GM12891 (cell line): Measurements from ENCODE around the gene HOXC4.
A peak's percentile ranks its signal among the peaks of the same experiment; 100 is the strongest.

Experiments used
- DNase-seq: peaks from one replicate; pipeline ENCODE4 v3.0.0; 2011; ENCODE audit warnings: low spot score; ENCODE audit not compliant: insufficient read length
- FAIRE-seq: peaks from 2 replicates; lab custom pipeline; 2011; peaks lifted over from hg19 to GRCh38; lab: Jason Lieb, UNC
- PAX5 ChIP-seq: IDR thresholded peaks from 2 replicates; pipeline ENCODE4 v1.6.1; 2011; ENCODE audit warnings: low read length, moderate library complexity, mild to moderate bottlenecking; ENCODE audit not compliant: insufficient read depth, severe bottlenecking
- POLR2A ChIP-seq: IDR thresholded peaks from 2 replicates; pipeline ENCODE4 v1.6.1; 2011; ENCODE audit warnings: low read depth, low read length, control low read depth
- POLR2AphosphoS5 ChIP-seq: IDR thresholded peaks from 2 replicates; pipeline ENCODE4 v1.6.1; 2011; ENCODE audit warnings: low read depth, low read length, control low read depth
- POU2F2 ChIP-seq: IDR thresholded peaks from 2 replicates; pipeline ENCODE4 v1.6.1; 2011; ENCODE audit warnings: low read depth, mild to moderate bottlenecking, control low read depth, low read length, moderate library complexity
- SPI1 ChIP-seq: IDR thresholded peaks from 2 replicates; pipeline ENCODE4 v1.6.1; 2011; ENCODE audit warnings: low read depth, low read length, control low read depth
- TAF1 ChIP-seq: IDR thresholded peaks from 2 replicates; pipeline ENCODE4 v1.6.1; 2011; ENCODE audit warnings: low read depth, low read length, control low read depth

The HOXC4 gene

DNA sequence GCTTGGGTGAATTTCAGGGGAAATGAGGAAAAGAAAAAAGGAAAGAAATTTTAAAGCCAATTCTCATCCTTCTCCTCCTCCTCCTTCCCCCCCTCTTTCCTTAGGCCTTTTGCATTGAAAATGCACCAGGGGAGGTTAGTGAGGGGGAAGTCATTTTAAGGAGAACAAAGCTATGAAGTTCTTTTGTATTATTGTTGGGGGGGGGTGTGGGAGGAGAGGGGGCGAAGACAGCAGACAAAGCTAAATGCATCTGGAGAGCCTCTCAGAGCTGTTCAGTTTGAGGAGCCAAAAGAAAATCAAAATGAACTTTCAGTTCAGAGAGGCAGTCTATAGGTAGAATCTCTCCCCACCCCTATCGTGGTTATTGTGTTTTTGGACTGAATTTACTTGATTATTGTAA, 1.9 kb downstream of the HOXC4 start:
- TF ChIP-seq POLR2AphosphoS5 (no peak), POU2F2 (no peak), SPI1 (no peak), POLR2A (no peak), PAX5 (no peak), TAF1 (no peak)
- DNase-seq: no peak
- no peak for FAIRE-seq

GRCh38 chr12:54056110-54056509, 2.5 kb downstream of the HOXC4 start:
- no peak for TF ChIP-seq PAX5
- TF ChIP-seq POLR2A: no peak
- no peak for TF ChIP-seq SPI1
- TF ChIP-seq POLR2AphosphoS5: no peak
- no peak for TF ChIP-seq TAF1
- no peak for TF ChIP-seq POU2F2
- DNase-seq: no peak
- FAIRE-seq: no peak

DNA sequence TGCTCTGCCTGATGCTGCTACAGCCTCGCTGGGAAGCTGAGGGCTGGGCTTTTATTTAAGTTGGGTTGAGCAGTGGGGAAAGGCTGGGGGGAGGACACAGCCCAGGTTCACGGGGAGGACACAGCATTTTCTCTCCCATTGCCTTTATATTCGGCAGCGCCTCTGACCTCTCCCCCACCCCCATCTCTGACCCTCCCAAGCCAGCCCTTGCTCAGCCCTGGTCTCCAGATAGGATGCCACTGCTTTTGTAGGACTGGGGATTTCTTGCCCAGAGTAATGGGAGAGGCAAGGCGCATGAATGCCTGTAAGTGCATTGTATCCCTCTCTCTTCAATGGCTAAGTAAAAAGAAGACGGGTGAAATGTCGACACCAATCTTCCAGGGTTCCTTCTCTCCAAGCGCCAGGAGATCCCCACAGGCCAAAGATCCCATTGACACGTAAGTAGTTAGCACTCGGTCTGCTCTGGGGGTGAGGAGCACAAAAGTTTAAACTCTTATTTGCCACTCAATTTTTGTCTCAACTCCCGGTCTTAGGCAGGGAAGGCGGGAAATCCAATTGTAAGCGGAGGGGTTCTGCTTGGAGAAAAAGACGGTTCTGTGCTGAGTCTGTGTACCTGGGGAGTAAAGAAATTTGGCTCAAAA, 4.6 kb downstream of the HOXC4 start:
- no peak for DNase-seq
- no peak for FAIRE-seq
- TF ChIP-seq POLR2A: no peak
- TF ChIP-seq PAX5: no peak

GRCh38 chr12:54059668-54060067, 6.0 kb downstream of the HOXC4 start:
- no peak for DNase-seq
- FAIRE-seq: no peak
- TF ChIP-seq POU2F2: no peak
- TF ChIP-seq SPI1: no peak
- no peak for TF ChIP-seq TAF1
- TF ChIP-seq POLR2AphosphoS5: no peak
- no peak for TF ChIP-seq POLR2A
- TF ChIP-seq PAX5: no peak

GRCh38 chr12:54060174-54060974, 6.7 kb downstream of the HOXC4 start:
- FAIRE-seq: no peak
- no peak for DNase-seq
- TF ChIP-seq SPI1 (no peak), PAX5 (no peak), POLR2A (no peak), POLR2AphosphoS5 (no peak), POU2F2 (no peak)

- TF ChIP-seq TAF1 (no peak), POLR2A (no peak), SPI1 (no peak), POLR2AphosphoS5 (no peak), PAX5 (no peak), POU2F2 (no peak)
- FAIRE-seq: no peak
- no peak for DNase-seq
These were observed 7.5 kb downstream of the HOXC4 start for GRCh38 chr12:54060975-54061778.

GRCh38 chr12:54065677-54066076, 12.0 kb downstream of the HOXC4 start:
- TF ChIP-seq PAX5 (no peak), POLR2A (no peak), POLR2AphosphoS5 (no peak), TAF1 (no peak), SPI1 (no peak), POU2F2 (no peak)
- FAIRE-seq (no peak), DNase-seq (no peak)

- 0 out of 2 replicates have a peak, but pooled peaks have one; percentile 3 for TF ChIP-seq SPI1
- no peak for TF ChIP-seq TAF1
- FAIRE-seq (no peak), DNase-seq (no peak)
These were observed 12.8 kb downstream of the HOXC4 start for GRCh38 chr12:54066408-54066807.

DNA sequence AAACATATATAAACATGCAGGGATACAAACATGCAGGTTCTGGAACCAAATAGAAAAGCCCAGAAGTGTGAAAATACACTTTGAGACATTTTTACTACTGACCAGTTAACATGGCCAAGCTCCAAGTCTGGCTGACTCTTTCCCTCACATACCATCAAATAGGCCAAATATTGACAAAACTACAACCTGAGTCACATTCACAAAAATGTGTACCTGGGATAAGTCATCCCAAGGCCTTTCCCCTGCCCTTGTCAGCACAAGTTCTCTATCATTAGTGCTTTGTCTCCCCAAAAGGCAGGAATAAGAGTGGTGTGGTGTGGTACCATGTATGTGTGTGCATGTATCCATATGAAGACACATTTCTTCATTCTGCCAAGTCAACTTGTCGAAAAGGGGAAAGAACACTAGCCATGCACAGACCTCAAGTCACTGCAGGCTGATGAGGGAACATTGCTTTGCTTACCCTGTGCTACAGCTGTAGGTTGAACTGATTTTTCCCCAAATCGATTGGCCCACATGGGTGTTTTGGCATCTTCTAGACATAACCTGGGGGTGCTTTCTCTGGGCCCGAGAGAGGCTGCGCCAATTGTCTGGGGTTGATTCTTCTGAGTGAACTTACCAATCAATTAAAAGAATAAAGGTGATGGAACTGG, 14.9 kb downstream of the HOXC4 start:
- DNase-seq (no peak), FAIRE-seq (no peak)
- TF ChIP-seq PAX5 (no peak), TAF1 (no peak), SPI1 (no peak), POLR2A (no peak), POLR2AphosphoS5 (no peak)
